BJ (cell line): ENCODE data around the gene SYNPO. TPM values are rescaled to one million over a fixed set of nuclear protein-coding genes. Genes with fewer than 3 reads are reported as not detected.

ENCODE experiments used
- CTCF ChIA-PET: fragments of 350-600 bp; formaldehyde crosslinking; extraction: SDS; loops from one replicate; lab custom pipeline; 2021; ENCODE audit warnings: antibody characterized with exemption, inconsistent platforms; lab: Yijun Ruan, JAX
- POLR2A ChIA-PET: fragments of 300-600 bp; sonication (Branson Sonifier 250); formaldehyde crosslinking; extraction: SDS; loops from one replicate; lab custom pipeline; 2021; ENCODE audit warnings: antibody characterized with exemption; lab: Charles Lee
- DNase-seq: peaks from one replicate; pipeline ENCODE4 v3.0.0-alpha.2; 2011; ENCODE audit warnings: low read depth
- H3K27me3 ChIP-seq: 2 replicates; pipeline ENCODE4 v1.6.0; 2011; ENCODE audit warnings: low read length; ENCODE audit not compliant: control insufficient read depth, insufficient read depth
- H3K36me3 ChIP-seq: 2 replicates; pipeline ENCODE4 v1.5.1; 2011; ENCODE audit warnings: low read length; ENCODE audit not compliant: control insufficient read depth, insufficient read depth
- H3K4me3 ChIP-seq: 2 replicates; pipeline ENCODE4 v1.5.1; 2011; ENCODE audit warnings: low read depth, mild to moderate bottlenecking, control low read depth, low read length
- polyA plus RNA-seq: library from polyadenylated mRNA; depleted of rRNA; stranded (reverse); fragments of >200 nt; gene quantifications from 2 replicates; pipeline ENCODE4 v1.2.3, GENCODE V29; 2011
- TF ChIP-seq, protein P1 (sequence below): IDR thresholded peaks from 2 replicates; pipeline ENCODE4 v1.5.1; 2011; ENCODE audit warnings: low read depth, mild to moderate bottlenecking, control low read depth, inconsistent platforms, low read length, moderate library complexity; ENCODE audit not compliant: insufficient read depth

Gene SYNPO
- polyA plus RNA-seq, 1 experiment: 8.4 TPM

- POLR2A ChIA-PET: no interaction called here
- DNase-seq: no peak
- H3K27me3 ChIP-seq: no peaks in the 10 kb centered on the region
- CTCF ChIA-PET: interaction anchor here (0.7 to 1.3 kb wide), 2 partner anchors 9 to 15 kb away, joined by 3 read pairs; no protein-coding TSS in a partner anchor
- TF ChIP-seq, protein P1, sequence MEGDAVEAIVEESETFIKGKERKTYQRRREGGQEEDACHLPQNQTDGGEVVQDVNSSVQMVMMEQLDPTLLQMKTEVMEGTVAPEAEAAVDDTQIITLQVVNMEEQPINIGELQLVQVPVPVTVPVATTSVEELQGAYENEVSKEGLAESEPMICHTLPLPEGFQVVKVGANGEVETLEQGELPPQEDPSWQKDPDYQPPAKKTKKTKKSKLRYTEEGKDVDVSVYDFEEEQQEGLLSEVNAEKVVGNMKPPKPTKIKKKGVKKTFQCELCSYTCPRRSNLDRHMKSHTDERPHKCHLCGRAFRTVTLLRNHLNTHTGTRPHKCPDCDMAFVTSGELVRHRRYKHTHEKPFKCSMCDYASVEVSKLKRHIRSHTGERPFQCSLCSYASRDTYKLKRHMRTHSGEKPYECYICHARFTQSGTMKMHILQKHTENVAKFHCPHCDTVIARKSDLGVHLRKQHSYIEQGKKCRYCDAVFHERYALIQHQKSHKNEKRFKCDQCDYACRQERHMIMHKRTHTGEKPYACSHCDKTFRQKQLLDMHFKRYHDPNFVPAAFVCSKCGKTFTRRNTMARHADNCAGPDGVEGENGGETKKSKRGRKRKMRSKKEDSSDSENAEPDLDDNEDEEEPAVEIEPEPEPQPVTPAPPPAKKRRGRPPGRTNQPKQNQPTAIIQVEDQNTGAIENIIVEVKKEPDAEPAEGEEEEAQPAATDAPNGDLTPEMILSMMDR: no peak
- H3K36me3 ChIP-seq: no peaks in the 10 kb centered on the region
- H3K4me3 ChIP-seq: no peak overlapping the region
Measured at GRCh38 chr5:150603052-150603451, 37.4 kb upstream of the SYNPO start.

- H3K27me3 ChIP-seq: no peaks in the 10 kb centered on the region
- no peaks in the 10 kb centered on the region for H3K36me3 ChIP-seq
- DNase-seq: no peak
- POLR2A ChIA-PET: no interaction called here
- H3K4me3 ChIP-seq: no peak overlapping the region
- TF ChIP-seq, protein P1: no peak
- CTCF ChIA-PET: interaction anchor here (0.7 to 1.3 kb wide), 2 partner anchors 9 to 14 kb away, joined by 3 read pairs; no protein-coding TSS in a partner anchor
Measured at GRCh38 chr5:150603491-150603890, 37.0 kb upstream of the SYNPO start.

GRCh38 chr5:150604010-150604409, 36.5 kb upstream of the SYNPO start:
- TF ChIP-seq, protein P1: no peak
- no peak overlapping the region for H3K4me3 ChIP-seq
- no peaks in the 10 kb centered on the region for H3K27me3 ChIP-seq
- H3K36me3 ChIP-seq: no peaks in the 10 kb centered on the region
- POLR2A ChIA-PET: no interaction called here
- no peak for DNase-seq
- CTCF ChIA-PET: interaction anchor here (0.5 to 1.3 kb wide), 3 partner anchors 14 to 99 kb away, joined by 3 read pairs; no protein-coding TSS in a partner anchor

DNA sequence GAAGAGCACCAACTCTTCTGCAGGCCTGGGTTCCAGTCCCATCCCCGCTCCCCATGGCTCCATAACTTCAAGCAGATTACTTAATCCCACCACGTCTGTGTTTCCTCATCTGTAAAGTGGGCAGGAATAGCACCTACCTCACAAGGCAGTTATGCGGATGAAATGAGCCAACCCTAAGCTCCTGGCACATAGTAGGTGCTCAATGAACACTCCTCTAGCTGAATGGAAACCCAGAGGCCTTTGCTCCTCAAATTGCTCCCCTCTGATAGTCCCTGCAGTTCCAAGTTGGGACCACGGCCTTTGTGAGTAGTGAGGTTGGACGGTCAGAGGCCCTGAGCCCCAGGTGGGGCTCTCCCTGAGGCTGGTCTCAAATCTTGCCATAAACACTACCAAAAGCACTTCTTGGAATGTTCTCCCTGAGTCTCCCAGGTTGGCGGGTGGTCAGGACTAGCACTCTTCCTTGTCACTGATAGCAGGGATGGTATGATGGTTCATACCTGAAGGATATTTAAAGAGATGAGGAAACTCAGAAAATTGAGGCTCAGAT, 35.5 kb upstream of the SYNPO start:
- no peak for DNase-seq
- no peak overlapping the region for H3K4me3 ChIP-seq
- H3K27me3 ChIP-seq: no peaks in the 10 kb centered on the region
- no peaks in the 10 kb centered on the region for H3K36me3 ChIP-seq
- TF ChIP-seq, protein P1: no peak
- ChIA-PET POLR2A (no interaction called here), CTCF (interaction anchor here (1.0 to 1.5 kb wide), 2 partner anchors 15 to 35 kb away, joined by 3 read pairs; no protein-coding TSS in a partner anchor)

DNA sequence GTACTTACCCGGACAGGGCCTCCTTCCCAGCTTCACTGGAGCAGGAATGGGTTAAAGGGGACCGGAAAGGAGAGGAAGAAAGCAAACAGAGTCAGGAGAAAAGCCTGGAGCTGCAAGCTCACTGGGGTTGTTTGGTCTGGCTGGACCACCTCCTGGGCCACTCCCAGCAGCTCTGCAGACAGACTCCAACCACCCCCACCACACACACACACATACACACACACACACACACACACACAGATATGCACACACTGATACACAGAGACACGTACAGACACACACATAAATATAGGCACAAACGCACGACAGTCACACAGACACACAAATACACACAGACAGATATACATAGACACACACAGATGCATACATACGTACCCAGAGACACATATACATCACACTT, 34.9 kb upstream of the SYNPO start:
- no peaks in the 10 kb centered on the region; the same call in 1 of the 2 replicates for H3K27me3 ChIP-seq
- CTCF ChIA-PET: interaction anchor here (1.5 kb wide), 1 partner anchor 16 kb away, joined by 3 read pairs; no protein-coding TSS in a partner anchor
- TF ChIP-seq, protein P1: no peak
- H3K36me3 ChIP-seq: no peaks in the 10 kb centered on the region
- DNase-seq: no peak
- H3K4me3 ChIP-seq: no peak overlapping the region
- POLR2A ChIA-PET: no interaction called here
